HepG2 (cell line): ENCODE results near the gene TIMP3. TPM values are rescaled to one million over a fixed set of nuclear protein-coding genes. Genes with fewer than 3 reads are reported as not detected.

Experiments used
- ARNT ChIP-seq: fragments of 450-650 bp; IDR thresholded peaks from 2 replicates; pipeline ENCODE4 v1.6.1; 2017
- DMAP1 ChIP-seq: IDR thresholded peaks from 2 replicates; pipeline ENCODE4 v1.6.1; 2016
- KDM1A ChIP-seq: IDR thresholded peaks from 2 replicates; pipeline ENCODE4 v1.6.1; 2016; ENCODE audit warnings: missing compliant biosample characterization
- KLF11 ChIP-seq: IDR thresholded peaks from 2 replicates; pipeline ENCODE4 v1.6.1; 2016; ENCODE audit warnings: missing compliant biosample characterization
- MAFG ChIP-seq: sonication (generic); formaldehyde crosslinking; IDR thresholded peaks from 2 replicates; pipeline ENCODE4 v1.5.1; 2020; ENCODE audit warnings: mild to moderate bottlenecking, missing genetic modification reagents
- MTA1 ChIP-seq: sonication (generic); formaldehyde crosslinking; IDR thresholded peaks from 2 replicates; pipeline ENCODE4 v1.4.0; 2020; ENCODE audit warnings: missing genetic modification reagents, mild to moderate bottlenecking, borderline replicate concordance
- NR3C1 ChIP-seq: sonication (generic); formaldehyde crosslinking; IDR thresholded peaks from 2 replicates; pipeline ENCODE4 v1.4.0; 2020; ENCODE audit warnings: missing genetic modification reagents
- SMAD1 ChIP-seq: sonication (generic); formaldehyde crosslinking; IDR thresholded peaks from 2 replicates; pipeline ENCODE4 v1.4.0; 2020; ENCODE audit warnings: missing genetic modification reagents, low read depth, mild to moderate bottlenecking, borderline replicate concordance
- SP1 ChIP-seq, 2 experiments: fragments of 450-650 bp in 1 of 2; sonication (generic) in 1 of 2; formaldehyde crosslinking in 1 of 2; IDR thresholded peaks; 2 replicates each; pipeline versions ENCODE4 v1.4.0 to v1.6.1; 2016 to 2020; ENCODE audit warnings: missing genetic modification reagents in 1 of 2
- ZBTB21 ChIP-seq: sonication (generic); formaldehyde crosslinking; IDR thresholded peaks from 2 replicates; pipeline ENCODE4 v1.4.0; 2020; ENCODE audit warnings: missing genetic modification reagents
- ZFP90 ChIP-seq: sonication (generic); formaldehyde crosslinking; IDR thresholded peaks from 2 replicates; pipeline ENCODE4 v1.8.0; 2022; ENCODE audit warnings: missing genetic modification reagents, mild to moderate bottlenecking, inconsistent platforms, borderline replicate concordance
- ZNF468 ChIP-seq: sonication (generic); formaldehyde crosslinking; IDR thresholded peaks from 2 replicates; pipeline ENCODE4 v1.8.0; 2022; ENCODE audit warnings: mild to moderate bottlenecking, moderate library complexity, missing genetic modification reagents
- ZNF75D ChIP-seq: sonication (generic); formaldehyde crosslinking; IDR thresholded peaks from 2 replicates; pipeline ENCODE4 v1.8.1; 2023; ENCODE audit warnings: missing genetic modification reagents, mild to moderate bottlenecking, borderline replicate concordance
- ZNF776 ChIP-seq: sonication (generic); formaldehyde crosslinking; IDR thresholded peaks from 2 replicates; pipeline ENCODE4 v1.4.0; 2020; ENCODE audit warnings: mild to moderate bottlenecking, missing genetic modification reagents
- ZNF777 ChIP-seq: sonication (generic); formaldehyde crosslinking; IDR thresholded peaks from 2 replicates; pipeline ENCODE4 v1.4.0; 2020; ENCODE audit warnings: missing genetic modification reagents
- polyA plus RNA-seq, 8 experiments: library from polyadenylated mRNA; depleted of rRNA in 3 of 8; stranded (reverse) in 7 of 8; unstranded in 1 of 8; fragments of >200 nt; fragmentation: Illumina TruSeq in 4 of 8; extraction: Trizol in 4 of 8; gene quantifications; 2 replicates each; pipeline versions ENCODE4 v1.2.1 to v1.2.3, GENCODE V29; 2011 to 2016; ENCODE audit warnings: low read depth in 4 of 8, missing spikeins in 1 of 8, mixed read lengths in 1 of 8; ENCODE audit not compliant: insufficient read depth in 1 of 8
- total RNA-seq, 5 experiments: library from RNA; depleted of rRNA; stranded (reverse); fragments of >200 nt; fragmentation: Illumina TruSeq; extraction: Trizol; gene quantifications; 2 replicates each; pipeline ENCODE4 v1.2.3, GENCODE V29; 2016; ENCODE audit warnings: low read depth in 1 of 5
- TF ChIP-seq, protein P1 (sequence below): sonication (generic); formaldehyde crosslinking; IDR thresholded peaks from 2 replicates; pipeline ENCODE4 v1.5.1; 2020; ENCODE audit warnings: mild to moderate bottlenecking, missing genetic modification reagents
- TF ChIP-seq, protein P2 (sequence below): sonication (generic); formaldehyde crosslinking; IDR thresholded peaks from 2 replicates; pipeline ENCODE4 v1.4.0; 2020; ENCODE audit warnings: mild to moderate bottlenecking, missing genetic modification reagents
- TF ChIP-seq, protein P3 (sequence below): sonication (generic); formaldehyde crosslinking; IDR thresholded peaks from 2 replicates; pipeline ENCODE4 v1.5.1; 2020; ENCODE audit warnings: missing genetic modification reagents, mild to moderate bottlenecking, borderline replicate concordance
- TF ChIP-seq, protein P4 (sequence below): sonication (generic); formaldehyde crosslinking; IDR thresholded peaks from 2 replicates; pipeline ENCODE4 v1.5.0; 2020; ENCODE audit warnings: missing genetic modification reagents
- TF ChIP-seq, protein P5 (sequence below): sonication (generic); formaldehyde crosslinking; IDR thresholded peaks from 2 replicates; pipeline ENCODE4 v1.8.0; 2022; ENCODE audit warnings: mild to moderate bottlenecking, missing genetic modification reagents, moderate library complexity
- TF ChIP-seq, protein P6 (sequence below): sonication (generic); formaldehyde crosslinking; IDR thresholded peaks from 2 replicates; pipeline ENCODE4 v1.9.0; 2022; ENCODE audit warnings: low read depth, missing genetic modification reagents
- TF ChIP-seq, protein P7 (sequence below): IDR thresholded peaks from 2 replicates; pipeline ENCODE4 v1.6.1; 2016; ENCODE audit warnings: mild to moderate bottlenecking

Gene TIMP3
- total and polyA plus RNA-seq, 2 of the 13 experiments (the other 11 are each of a cell fraction or from before 2014, with no cell fraction given): 57.3 to 86.6 TPM

DNA sequence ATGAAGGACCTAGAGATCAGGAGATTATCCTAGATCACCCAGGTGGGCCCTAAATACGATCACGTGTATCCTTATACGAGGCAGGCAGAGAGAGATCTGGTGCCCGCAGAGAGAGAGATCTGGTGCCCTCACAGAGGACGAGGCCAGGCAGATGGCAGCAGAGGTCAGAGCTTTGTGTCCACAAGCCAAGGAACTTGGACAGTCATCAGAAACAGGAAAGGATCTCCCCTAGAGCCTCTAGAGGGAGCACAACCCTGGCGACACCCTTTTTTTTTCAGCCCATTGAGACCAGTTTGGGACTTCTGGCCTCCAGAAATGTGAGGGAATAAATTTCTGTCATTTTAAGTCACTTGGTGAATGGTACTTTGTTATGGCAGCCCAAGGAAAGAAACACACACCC lies 25.5 kb upstream of the TIMP3 start (continued):
- TF ChIP-seq ARNT: no peak
- TF ChIP-seq, protein P1, sequence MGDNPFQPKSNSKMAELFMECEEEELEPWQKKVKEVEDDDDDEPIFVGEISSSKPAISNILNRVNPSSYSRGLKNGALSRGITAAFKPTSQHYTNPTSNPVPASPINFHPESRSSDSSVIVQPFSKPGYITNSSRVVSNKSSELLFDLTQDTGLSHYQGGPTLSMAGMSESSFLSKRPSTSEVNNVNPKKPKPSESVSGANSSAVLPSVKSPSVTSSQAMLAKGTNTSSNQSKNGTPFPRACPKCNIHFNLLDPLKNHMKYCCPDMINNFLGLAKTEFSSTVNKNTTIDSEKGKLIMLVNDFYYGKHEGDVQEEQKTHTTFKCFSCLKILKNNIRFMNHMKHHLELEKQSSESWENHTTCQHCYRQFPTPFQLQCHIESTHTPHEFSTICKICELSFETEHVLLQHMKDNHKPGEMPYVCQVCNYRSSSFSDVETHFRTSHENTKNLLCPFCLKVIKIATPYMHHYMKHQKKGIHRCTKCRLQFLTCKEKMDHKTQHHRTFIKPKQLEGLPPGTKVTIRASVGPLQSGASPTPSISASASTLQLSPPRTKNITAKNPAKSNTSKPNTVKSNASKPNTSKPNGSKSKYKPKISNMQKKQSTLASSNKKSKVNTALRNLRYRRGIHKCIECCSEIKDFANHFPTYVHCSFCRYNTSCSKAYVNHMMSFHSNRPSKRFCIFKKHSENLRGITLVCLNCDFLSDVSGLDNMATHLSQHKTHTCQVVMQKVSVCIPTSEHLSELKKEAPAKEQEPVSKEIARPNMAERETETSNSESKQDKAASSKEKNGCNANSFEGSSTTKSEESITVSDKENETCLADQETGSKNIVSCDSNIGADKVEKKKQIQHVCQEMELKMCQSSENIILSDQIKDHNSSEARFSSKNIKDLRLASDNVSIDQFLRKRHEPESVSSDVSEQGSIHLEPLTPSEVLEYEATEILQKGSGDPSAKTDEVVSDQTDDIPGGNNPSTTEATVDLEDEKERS (CRISPR knock-in tag): no peak
- no peak for TF ChIP-seq ZNF777
- TF ChIP-seq, protein P2, sequence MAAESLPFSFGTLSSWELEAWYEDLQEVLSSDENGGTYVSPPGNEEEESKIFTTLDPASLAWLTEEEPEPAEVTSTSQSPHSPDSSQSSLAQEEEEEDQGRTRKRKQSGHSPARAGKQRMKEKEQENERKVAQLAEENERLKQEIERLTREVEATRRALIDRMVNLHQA (CRISPR knock-in tag): no peak
- no peak for TF ChIP-seq KLF11
- no peak for TF ChIP-seq ZNF468
- TF ChIP-seq ZBTB21: no peak
- TF ChIP-seq KDM1A (CRISPR knock-in tag): no peak
- TF ChIP-seq, protein P3, sequence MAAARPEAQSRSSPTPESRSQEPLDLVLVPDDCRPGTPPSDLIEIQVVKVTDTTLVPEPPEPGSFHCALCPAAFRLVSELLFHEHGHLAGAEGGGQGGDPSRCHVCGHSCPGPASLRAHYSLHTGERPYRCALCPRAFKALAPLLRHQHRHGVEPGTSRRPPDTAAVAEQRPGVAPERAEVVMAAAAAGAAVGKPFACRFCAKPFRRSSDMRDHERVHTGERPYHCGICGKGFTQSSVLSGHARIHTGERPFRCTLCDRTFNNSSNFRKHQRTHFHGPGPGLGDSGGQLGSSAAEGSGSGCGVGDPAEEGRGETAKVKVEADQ (CRISPR knock-in tag): no peak
- no peak for TF ChIP-seq ZNF776 (CRISPR knock-in tag)
- TF ChIP-seq, protein P4, sequence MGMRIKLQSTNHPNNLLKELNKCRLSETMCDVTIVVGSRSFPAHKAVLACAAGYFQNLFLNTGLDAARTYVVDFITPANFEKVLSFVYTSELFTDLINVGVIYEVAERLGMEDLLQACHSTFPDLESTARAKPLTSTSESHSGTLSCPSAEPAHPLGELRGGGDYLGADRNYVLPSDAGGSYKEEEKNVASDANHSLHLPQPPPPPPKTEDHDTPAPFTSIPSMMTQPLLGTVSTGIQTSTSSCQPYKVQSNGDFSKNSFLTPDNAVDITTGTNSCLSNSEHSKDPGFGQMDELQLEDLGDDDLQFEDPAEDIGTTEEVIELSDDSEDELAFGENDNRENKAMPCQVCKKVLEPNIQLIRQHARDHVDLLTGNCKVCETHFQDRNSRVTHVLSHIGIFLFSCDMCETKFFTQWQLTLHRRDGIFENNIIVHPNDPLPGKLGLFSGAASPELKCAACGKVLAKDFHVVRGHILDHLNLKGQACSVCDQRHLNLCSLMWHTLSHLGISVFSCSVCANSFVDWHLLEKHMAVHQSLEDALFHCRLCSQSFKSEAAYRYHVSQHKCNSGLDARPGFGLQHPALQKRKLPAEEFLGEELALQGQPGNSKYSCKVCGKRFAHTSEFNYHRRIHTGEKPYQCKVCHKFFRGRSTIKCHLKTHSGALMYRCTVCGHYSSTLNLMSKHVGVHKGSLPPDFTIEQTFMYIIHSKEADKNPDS: no peak
- TF ChIP-seq, protein P5, sequence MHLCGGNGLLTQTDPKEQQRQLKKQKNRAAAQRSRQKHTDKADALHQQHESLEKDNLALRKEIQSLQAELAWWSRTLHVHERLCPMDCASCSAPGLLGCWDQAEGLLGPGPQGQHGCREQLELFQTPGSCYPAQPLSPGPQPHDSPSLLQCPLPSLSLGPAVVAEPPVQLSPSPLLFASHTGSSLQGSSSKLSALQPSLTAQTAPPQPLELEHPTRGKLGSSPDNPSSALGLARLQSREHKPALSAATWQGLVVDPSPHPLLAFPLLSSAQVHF (CRISPR knock-in tag): no peak
- TF ChIP-seq ZNF75D (CRISPR knock-in tag): no peak
- TF ChIP-seq, protein P6, sequence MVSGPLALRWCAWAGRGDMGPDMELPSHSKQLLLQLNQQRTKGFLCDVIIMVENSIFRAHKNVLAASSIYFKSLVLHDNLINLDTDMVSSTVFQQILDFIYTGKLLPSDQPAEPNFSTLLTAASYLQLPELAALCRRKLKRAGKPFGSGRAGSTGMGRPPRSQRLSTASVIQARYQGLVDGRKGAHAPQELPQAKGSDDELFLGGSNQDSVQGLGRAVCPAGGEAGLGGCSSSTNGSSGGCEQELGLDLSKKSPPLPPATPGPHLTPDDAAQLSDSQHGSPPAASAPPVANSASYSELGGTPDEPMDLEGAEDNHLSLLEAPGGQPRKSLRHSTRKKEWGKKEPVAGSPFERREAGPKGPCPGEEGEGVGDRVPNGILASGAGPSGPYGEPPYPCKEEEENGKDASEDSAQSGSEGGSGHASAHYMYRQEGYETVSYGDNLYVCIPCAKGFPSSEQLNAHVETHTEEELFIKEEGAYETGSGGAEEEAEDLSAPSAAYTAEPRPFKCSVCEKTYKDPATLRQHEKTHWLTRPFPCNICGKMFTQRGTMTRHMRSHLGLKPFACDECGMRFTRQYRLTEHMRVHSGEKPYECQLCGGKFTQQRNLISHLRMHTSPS (CRISPR knock-in tag): peak; percentile 75; the same call in 1 of the 2 replicates
- no peak for TF ChIP-seq SMAD1
- no peak for TF ChIP-seq MTA1 (CRISPR knock-in tag)
- TF ChIP-seq DMAP1 (CRISPR knock-in tag): no peak
- TF ChIP-seq ZFP90: no peak
- TF ChIP-seq MAFG: no peak
- TF ChIP-seq, protein P7, sequence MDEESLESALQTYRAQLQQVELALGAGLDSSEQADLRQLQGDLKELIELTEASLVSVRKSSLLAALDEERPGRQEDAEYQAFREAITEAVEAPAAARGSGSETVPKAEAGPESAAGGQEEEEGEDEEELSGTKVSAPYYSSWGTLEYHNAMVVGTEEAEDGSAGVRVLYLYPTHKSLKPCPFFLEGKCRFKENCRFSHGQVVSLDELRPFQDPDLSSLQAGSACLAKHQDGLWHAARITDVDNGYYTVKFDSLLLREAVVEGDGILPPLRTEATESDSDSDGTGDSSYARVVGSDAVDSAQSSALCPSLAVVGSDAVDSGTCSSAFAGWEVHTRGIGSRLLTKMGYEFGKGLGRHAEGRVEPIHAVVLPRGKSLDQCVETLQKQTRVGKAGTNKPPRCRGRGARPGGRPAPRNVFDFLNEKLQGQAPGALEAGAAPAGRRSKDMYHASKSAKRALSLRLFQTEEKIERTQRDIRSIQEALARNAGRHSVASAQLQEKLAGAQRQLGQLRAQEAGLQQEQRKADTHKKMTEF (CRISPR knock-in tag): no peak
- no peak for TF ChIP-seq NR3C1
- no peak for TF ChIP-seq SP1 (IDR thresholded peaks at IDR 0.05)
- no peak for TF ChIP-seq SP1 (CRISPR knock-in tag; IDR thresholded peaks at IDR 0.05)
